DND-41 (cell line): ENCODE data around the gene HLA-DQB2.

ENCODE experiments used
- EZH2 ChIP-seq: IDR thresholded peaks from 3 replicates; pipeline ENCODE4 v1.6.1; 2012; ENCODE audit warnings: borderline replicate concordance, low read depth, mild to moderate bottlenecking, moderate library complexity, low read length, inconsistent platforms; ENCODE audit not compliant: severe bottlenecking
- TF ChIP-seq, protein P1 (sequence below): IDR thresholded peaks from 2 replicates; pipeline ENCODE4 v1.5.1; 2012; ENCODE audit warnings: borderline replicate concordance, low read length, moderate library complexity, mild to moderate bottlenecking; ENCODE audit not compliant: poor library complexity, severe bottlenecking; ENCODE audit errors: extremely low read depth

DNA sequence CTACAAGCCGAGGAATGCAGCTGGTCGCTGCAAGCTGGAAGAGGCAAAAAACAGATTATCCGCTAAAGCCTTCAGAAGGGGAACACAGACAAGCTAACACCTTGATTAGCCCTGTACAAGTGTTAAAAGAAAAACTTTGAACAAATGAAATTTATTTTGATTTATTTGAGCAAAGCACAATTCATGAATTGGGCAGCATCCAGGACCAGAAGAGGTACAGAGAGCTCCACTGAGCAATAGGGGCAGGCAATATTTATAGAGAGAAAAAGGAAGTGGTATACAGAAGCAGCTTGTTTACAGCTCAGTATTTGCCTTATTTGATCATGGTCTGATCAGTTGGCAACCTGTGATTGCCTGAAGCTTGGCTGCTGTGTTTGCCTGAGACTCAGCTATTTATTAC is 35.8 kb upstream of the HLA-DQB2 start:
- TF ChIP-seq, protein P1, sequence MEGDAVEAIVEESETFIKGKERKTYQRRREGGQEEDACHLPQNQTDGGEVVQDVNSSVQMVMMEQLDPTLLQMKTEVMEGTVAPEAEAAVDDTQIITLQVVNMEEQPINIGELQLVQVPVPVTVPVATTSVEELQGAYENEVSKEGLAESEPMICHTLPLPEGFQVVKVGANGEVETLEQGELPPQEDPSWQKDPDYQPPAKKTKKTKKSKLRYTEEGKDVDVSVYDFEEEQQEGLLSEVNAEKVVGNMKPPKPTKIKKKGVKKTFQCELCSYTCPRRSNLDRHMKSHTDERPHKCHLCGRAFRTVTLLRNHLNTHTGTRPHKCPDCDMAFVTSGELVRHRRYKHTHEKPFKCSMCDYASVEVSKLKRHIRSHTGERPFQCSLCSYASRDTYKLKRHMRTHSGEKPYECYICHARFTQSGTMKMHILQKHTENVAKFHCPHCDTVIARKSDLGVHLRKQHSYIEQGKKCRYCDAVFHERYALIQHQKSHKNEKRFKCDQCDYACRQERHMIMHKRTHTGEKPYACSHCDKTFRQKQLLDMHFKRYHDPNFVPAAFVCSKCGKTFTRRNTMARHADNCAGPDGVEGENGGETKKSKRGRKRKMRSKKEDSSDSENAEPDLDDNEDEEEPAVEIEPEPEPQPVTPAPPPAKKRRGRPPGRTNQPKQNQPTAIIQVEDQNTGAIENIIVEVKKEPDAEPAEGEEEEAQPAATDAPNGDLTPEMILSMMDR: no peak
- TF ChIP-seq EZH2: no peak
